Activated CD4-positive, CD25-positive, alpha-beta regulatory T cell treated with anti-CD3 and anti-CD28 coated beads, Interleukin-2, amount 50 U/mL, for 16 hours (primary cell): ENCODE results near the gene RIMBP3C.
"Not testable (repeated sequence)": the region's sequence is repeated elsewhere in the genome, so short reads cannot be mapped to it uniquely, and the experiment has no call there.

Experiments used
- DNase-seq: peaks from one replicate; pipeline ENCODE4 v3.0.0-alpha.2; 2020; ENCODE audit warnings: low read depth, low spot score

Gene RIMBP3C

DNA sequence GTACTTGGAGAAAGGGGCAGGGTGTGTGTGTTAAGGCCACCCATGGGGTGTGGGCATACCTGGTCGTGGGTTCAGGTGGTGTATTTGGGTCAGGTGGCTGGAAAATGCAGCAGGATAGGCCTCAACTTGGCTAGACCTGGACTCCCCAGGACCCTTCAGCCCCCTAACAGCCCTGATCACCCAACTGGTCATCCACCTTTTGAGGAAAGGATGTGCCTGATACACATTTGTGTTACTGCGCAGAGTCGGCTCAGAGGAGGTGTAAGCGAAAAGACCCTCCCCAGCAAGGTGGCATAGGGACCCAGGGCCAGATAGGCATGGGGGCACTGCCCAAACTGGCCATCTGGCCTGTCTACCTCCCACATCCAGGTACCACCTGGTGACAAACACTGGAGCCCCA, at the start of gene RIMBP3C:
Gene RIMBP3C, minus strand, starts transcription at position 101 of the 400 bp plus-strand sequence. CDS start 485 bp downstream, outside the sequence.
- DNase-seq = not testable (repeated sequence)

GRCh38 chr22:21599053-21599893, 48.0 kb upstream of the RIMBP3C start:
- no peak for DNase-seq

- DNase-seq = no peak
Measured at GRCh38 chr22:21598302-21598701, 47.0 kb upstream of the RIMBP3C start.

DNA sequence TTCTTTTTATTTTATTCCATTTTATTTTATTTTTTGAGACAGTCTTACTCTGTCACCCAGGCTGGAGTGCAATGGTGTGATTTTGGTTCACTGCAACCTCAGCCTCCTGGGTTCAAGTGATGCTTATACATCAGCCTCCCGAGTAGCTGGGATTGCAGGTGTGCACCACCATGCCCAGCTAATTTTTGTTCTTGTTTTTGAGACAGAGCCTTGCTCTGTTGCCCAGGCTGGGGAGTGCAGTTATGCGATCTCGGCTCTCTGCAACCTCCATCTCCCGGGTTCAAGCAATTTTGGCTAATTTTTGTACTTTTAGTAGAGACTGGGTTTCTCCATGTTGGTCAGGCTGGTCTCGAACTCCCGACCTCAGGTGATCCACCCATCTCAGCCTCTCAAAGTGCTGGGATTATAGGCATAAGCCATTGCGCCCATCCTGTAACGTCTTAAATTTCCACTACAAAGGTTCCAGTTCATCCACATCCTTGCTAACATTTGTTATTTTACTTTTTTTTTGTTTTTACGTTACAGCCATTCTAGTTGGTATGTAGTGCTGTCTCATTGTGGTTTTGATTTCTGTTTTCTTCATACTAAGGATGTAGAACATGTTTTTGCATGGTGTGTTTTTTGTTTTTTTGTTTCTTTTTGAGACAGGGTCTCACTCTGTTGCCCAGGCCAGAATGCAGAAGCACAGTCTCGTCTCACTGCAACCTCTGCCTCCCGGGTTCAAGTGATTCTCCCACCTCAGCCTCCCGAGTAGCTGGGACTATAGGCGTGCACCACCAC, 45.3 kb upstream of the RIMBP3C start:
- not testable (repeated sequence) for DNase-seq

DNA sequence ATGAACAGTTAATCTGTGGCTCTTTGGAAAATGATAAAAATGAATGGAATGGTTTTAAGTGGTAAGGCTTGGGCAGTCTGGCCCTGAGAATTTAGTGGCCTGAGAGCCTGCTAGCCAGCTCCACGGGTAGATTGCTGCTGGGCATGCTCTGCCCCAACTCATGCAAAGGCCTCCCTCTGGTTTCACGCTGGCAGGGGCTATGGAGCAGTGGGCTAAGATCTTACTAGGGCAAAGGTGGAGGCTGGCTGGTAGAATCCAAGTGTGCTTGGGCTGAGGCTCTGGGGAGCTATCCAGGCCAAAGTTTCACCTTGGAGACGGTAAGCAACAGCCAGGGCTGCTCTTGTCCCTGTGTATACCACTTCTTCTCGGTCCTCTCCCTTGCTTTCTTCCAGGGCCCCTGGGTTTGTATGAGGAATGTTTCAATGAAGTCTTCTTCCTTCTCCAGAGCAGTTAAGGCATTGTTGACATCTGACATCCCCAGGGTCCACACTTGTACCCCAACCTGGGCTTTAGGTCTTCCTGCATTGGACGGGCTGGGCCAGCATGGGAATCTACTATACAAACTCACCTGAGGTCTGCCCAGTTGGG, 43.7 kb upstream of the RIMBP3C start:
- no peak for DNase-seq

DNA sequence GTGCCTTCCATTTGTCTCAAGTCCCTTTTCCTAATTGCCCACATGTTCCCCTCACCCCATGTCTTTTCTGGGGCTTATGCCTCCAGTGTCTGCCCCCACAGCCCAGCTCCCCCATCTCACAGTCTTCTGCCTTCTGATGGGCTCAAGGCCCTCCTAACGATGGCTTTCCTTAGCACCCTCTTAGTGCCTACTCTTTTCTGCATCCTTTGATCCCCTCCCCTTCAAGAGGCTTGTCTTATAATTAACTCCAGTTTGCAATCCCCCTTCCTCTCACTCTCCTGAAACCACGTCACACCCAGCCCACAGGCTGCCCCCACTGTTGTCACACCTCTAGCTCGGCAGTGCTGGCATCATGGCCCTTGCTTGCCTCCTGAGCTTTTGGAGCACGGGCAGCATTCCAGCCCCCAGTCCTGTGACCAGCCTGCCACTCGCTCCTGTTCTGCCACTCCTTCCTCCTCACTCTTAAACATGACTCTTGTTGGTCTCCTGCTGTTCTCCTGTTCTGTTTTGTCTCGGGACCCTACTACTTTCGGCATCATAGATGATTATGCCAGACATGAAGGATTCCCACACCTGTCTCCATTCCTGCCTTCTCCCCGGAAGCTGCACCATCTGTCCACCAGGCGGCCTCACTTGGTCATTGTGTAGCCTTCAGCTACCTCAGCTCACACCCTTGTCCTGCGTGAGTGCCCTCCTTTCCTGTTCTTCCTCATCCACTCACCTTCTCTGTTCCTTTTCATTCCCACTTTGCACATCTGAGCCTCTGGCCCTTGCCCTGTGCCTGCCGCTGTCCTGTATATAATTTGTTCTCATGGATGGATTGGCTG, 42.4 kb upstream of the RIMBP3C start:
- DNase-seq = no peak

GRCh38 chr22:21592422-21592821, 41.2 kb upstream of the RIMBP3C start:
- no peak for DNase-seq

GRCh38 chr22:21591695-21592094, 40.4 kb upstream of the RIMBP3C start:
- no peak for DNase-seq

DNA sequence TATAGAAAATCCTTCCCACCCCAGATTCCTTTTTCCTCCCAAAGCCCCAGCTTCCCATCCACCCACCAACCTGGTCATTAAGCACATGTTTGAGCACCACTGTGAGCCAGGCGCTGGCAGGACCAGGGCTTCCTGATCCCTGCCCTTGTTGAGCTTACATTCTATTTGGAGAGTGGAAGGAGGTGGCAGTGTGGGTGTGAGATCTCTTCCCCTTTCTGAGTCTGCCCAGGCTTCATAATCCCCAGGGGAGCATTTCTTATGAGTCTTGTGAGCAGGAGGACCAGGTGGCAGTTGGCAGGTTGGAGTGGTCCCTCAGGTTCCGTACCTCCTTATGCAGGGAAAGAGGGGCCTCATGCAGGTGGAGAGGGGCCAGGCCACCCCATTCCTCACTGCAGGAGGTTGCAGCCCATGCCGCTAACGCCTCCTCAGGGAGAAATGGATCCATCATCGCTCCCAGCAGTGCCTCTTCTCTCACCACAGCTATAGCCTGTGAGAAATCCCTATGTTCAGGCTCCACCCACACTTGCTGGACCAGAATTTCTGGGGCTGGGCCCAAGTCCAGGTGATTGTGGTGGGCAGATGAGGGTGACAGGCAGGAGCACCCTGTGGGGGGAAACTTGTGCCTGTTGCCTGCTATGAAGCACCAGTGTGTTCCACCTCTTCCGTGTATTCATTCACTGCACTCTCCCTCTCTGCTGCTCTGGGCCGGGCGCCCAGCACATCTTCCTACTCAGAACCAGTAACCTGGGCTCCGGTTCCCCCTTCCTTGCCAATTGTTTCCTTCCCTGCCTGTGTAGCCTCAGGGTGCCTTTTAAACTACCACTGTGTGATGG, 39.8 kb upstream of the RIMBP3C start:
- DNase-seq = no peak

- no peak for DNase-seq
Measured at GRCh38 chr22:21589396-21589795, 38.1 kb upstream of the RIMBP3C start.

DNA sequence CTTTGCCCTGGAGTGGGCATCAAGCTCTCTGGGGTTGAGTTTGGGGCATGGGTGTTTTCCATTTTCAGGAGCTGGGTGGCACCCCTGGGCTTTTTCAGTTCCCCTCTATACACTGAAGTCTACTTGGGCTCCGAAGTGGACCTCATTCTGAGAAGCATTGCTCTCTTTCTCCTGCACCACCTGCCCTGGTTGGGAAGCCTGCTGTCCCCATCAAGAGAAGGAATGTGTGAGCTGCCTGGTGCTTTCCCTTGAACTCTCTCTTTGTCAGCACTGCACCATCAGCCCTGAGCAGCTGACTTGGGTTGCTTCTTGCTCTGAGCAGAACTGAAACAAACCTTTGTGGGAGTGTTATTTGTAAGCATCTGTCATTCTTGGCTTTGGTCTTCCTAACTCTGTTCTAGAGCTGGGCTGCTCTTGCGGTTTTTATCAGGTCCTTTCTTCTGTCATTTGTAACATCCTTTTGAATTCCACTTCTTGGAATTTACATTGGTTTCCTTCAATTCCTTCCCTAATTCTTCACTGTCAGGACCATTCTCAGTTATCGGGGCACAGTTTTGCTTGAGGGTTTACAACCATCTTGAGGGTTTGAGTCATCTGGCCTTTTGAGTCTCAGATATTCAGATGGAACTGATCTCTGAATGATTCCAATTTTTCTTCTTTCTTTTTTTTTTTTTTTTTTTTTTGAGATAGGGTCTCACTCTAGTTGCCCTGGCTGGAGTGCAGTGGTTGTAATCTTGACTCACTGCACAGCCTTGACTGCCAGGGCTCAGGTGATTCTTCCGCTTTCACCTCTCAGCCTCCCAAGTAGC, 36.7 kb upstream of the RIMBP3C start:
- DNase-seq = no peak

- no peak for DNase-seq
Measured at GRCh38 chr22:21585389-21585788, 34.1 kb upstream of the RIMBP3C start.

DNA sequence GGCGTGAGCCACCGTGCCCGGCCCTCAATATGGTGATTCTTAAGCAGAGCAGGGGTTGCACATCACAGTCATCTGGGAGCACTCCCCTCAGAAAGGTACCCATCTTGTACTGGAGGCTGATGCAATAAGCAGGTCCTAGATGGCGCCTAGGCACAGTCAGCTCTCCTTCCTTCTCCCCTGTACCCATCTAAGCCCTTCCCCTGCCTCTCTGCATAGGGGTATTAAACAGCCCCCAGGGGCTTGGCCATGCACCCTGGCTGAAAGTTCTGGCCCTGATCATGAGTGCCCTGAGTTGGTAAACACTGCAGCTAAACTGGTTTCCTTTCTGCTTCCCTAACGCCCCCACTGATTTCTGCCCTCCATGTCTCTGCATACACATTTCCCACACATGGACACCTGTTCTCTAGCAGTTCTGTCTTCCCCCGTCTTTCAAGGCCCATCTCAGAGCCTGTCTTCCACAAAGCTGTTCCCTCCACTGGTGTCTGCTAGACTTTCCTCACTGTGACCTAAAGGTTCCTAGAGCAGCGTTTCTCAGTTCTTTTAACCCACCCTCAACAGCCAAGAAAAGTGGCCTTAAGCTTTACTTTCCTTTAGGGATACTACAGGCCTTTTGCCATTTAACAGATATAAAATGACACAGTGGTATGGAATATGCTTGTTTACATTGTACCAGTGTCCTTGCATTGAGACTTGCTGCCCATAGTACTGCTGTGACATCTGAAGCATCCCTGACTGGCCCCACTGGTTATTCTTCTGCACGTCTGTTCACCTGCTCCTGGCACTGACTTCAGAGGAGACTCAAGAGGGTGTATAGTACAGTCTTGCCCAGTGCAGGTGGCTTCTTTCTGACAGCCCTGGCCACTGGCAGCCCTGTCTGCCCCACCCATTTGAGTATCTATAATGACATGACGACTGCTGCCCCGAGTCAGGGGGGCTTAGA, 31.8 kb upstream of the RIMBP3C start:
- DNase-seq = no peak

- not testable (repeated sequence) for DNase-seq
Measured at GRCh38 chr22:21581009-21581713, 29.9 kb upstream of the RIMBP3C start.

DNA sequence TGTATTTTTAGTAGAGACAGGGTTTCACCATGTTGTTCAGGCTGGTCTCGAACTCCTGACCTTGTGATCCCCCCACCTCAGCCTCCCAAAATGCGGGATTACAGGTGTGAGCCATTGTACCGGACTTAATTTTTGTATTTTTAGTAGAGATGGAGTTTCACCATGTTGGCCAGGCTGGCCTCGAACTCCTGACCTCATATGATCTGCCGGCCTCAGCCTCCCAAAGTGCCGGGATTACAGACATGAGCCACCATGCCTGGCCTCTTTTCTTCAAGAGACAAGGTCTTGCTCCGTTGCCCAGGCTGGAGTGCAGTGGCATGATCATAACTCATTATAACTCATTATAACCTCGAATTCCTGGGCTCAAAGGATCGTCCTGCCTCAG, 29.4 kb upstream of the RIMBP3C start:
- DNase-seq = not testable (repeated sequence)

DNA sequence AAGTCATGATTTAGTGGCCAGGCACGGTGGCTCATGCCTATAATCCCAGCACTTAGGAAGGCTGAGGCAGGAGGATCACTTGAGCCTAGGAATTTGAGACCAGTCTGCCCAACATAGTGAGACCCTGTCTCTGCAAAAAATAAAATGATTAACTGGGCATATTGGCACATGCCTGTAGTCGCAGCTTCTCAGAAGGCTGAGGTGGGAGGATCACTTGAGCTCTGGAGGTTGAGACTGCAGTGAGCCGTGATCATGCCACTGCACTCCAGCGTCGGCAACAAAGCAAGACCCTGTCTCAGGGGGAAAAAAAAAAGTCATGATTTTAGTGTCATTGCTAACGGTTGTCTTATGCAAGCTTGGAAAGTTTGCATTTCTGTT, 28.2 kb upstream of the RIMBP3C start:
- DNase-seq = no peak

DNA sequence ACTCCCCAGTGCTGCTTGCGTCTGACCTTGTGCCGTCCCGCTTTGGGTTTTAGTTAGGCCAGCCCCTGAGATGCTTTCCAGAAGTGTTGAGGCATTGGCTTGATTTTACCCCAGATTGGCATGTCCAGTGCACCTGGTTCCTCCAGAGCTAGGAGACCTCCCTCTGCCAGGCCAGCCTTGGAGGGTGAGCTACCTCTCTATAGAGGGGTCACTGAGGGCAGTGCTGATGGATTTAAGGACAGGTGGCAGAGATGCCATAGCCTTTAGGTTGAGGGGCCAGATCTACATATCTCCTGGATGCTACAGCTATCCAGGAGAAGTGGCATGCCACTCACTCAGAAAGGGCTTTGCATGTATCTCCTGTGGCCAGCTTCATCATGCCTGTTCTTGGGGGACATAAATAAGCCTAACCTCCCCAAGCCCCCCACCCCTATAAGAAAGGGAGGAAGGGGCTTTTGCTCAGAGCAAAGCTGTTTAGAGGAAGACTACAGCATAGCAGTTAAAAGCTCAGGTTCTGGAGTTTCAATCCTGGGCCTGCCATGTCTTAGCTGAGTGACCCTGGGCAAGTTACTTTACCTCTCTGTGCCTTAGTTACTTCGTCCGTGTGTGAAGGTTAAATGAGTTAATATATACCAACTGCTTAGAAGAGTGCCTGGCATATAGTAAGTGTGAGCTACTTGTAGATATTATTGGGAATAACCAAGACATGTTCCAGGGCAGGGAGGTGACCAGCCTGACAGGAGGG, 22.7 kb upstream of the RIMBP3C start:
- DNase-seq = no peak
